HFFc6 (cell line): ENCODE results near the gene HUNK. TPM values are rescaled to one million over a fixed set of nuclear protein-coding genes. Genes with fewer than 3 reads are reported as not detected.

ENCODE experiments used
- DNase-seq: peaks from one replicate; pipeline ENCODE4 v3.0.0-alpha.2; 2018
- H3K27ac Mint-ChIP-seq: 2 replicates; pipeline ENCODE4 v1.8.0; 2020; ENCODE audit warnings: mild to moderate bottlenecking, mixed read lengths
- H3K27me3 Mint-ChIP-seq: 2 replicates; pipeline ENCODE4 v1.8.0; 2021; ENCODE audit warnings: mild to moderate bottlenecking, moderate library complexity, mixed read lengths; ENCODE audit not compliant: insufficient read depth
- H3K36me3 Mint-ChIP-seq: 2 replicates; pipeline ENCODE4 v1.8.0; 2021; ENCODE audit warnings: low read depth, mixed read lengths
- H3K4me1 Mint-ChIP-seq: 2 replicates; pipeline ENCODE4 v1.8.0; 2020; ENCODE audit warnings: low read depth, mixed read lengths
- H3K4me3 Mint-ChIP-seq: 2 replicates; pipeline ENCODE4 v1.8.0; 2020; ENCODE audit warnings: mild to moderate bottlenecking, moderate library complexity, mixed read lengths
- H3K9me3 Mint-ChIP-seq: 2 replicates; pipeline ENCODE4 v1.8.0; 2020; ENCODE audit warnings: mild to moderate bottlenecking, mixed read lengths
- total RNA-seq, 6 experiments: library from RNA; stranded (reverse); fragmentation: NEBNext Ultra II Directional; extraction: Animal tissue kit (Norgen Biotek cat#: 25700); gene quantifications; 2 replicates in 1 of 6; 3 replicates in 5 of 6; pipeline ENCODE4 v1.2.3, GENCODE V29; 2021
- TF ChIP-seq, protein P1 (sequence below): fragments of 200-600 bp; sonication (generic); IDR thresholded peaks from 2 replicates; pipeline ENCODE4 v1.5.0; 2021; ENCODE audit warnings: antibody characterized with exemption, mild to moderate bottlenecking

HUNK gene
- total RNA-seq, 6 experiments from 2014 or later = not detected

GRCh38 chr21:31961027-31961426, 88.2 kb downstream of the HUNK start:
- Mint-ChIP-seq H3K4me1 (no peaks in the 10 kb centered on the region), H3K36me3 (no peaks in the 10 kb centered on the region; the same call in 1 of the 2 replicates), H3K27me3 (peaks cover 2% of the 10 kb centered on the region), H3K4me3 (no peak overlapping the region), H3K27ac (no peak overlapping the region), H3K9me3 (peaks cover 79% of the 10 kb centered on the region)
- no peak for DNase-seq
- TF ChIP-seq, protein P1, sequence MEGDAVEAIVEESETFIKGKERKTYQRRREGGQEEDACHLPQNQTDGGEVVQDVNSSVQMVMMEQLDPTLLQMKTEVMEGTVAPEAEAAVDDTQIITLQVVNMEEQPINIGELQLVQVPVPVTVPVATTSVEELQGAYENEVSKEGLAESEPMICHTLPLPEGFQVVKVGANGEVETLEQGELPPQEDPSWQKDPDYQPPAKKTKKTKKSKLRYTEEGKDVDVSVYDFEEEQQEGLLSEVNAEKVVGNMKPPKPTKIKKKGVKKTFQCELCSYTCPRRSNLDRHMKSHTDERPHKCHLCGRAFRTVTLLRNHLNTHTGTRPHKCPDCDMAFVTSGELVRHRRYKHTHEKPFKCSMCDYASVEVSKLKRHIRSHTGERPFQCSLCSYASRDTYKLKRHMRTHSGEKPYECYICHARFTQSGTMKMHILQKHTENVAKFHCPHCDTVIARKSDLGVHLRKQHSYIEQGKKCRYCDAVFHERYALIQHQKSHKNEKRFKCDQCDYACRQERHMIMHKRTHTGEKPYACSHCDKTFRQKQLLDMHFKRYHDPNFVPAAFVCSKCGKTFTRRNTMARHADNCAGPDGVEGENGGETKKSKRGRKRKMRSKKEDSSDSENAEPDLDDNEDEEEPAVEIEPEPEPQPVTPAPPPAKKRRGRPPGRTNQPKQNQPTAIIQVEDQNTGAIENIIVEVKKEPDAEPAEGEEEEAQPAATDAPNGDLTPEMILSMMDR = no peak

GRCh38 chr21:31961704-31962103, 88.9 kb downstream of the HUNK start:
- Mint-ChIP-seq H3K36me3 (no peaks in the 10 kb centered on the region; the same call in 1 of the 2 replicates), H3K4me1 (no peaks in the 10 kb centered on the region), H3K27ac (no peak overlapping the region), H3K9me3 (peaks cover 79% of the 10 kb centered on the region), H3K27me3 (peaks cover 2% of the 10 kb centered on the region), H3K4me3 (no peak overlapping the region)
- TF ChIP-seq, protein P1 = no peak
- no peak for DNase-seq

DNA sequence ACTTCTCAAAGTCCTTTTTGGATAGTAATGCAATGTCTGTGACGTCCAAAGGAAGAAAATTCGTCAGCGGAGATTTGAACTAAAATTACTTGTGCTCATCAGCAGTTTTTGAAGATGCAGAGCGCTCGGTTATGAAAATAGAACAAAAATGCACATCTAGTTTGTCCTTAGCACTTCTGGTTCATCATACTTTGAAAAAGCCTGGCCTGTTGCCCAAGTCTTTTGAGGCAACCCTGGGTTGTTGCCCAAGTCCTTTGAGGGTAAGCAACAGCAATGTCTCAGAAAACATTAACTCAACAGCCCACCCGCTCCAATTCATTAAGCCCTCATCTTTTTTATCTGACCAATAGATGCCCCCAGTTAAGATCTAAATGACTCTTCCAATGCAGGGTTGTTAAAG, 91.9 kb downstream of the HUNK start:
- Mint-ChIP-seq H3K9me3 (peaks cover 78% of the 10 kb centered on the region), H3K4me1 (no peaks in the 10 kb centered on the region), H3K36me3 (no peaks in the 10 kb centered on the region; the same call in 1 of the 2 replicates), H3K4me3 (no peak overlapping the region), H3K27ac (no peak overlapping the region), H3K27me3 (no peaks in the 10 kb centered on the region)
- TF ChIP-seq, protein P1 = no peak
- DNase-seq = no peak

DNA sequence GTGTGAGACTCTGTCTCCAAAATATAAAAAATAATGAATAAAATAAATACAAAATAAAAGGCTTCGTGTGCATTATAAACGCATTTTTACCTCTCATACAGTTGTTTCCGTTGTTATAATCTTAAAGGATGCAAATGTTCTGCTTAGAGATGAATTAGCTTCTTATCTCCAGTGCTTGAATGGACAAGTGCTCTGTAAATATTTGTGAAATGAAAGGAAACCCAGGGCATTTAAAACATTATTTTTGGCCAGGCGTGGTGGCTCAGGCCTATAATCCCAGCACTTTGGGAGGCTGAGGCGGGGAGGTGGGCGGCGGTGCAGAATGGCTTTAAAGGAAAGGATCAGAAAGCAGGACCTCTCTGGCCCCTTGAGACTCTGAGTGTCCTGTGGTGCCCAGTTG, 94.5 kb downstream of the HUNK start:
- no peaks in the 10 kb centered on the region for H3K36me3 Mint-ChIP-seq
- no peak overlapping the region for H3K27ac Mint-ChIP-seq
- H3K4me3 Mint-ChIP-seq = no peak overlapping the region
- H3K27me3 Mint-ChIP-seq = no peaks in the 10 kb centered on the region; the same call in 1 of the 2 replicates
- TF ChIP-seq, protein P1 = no peak
- no peaks in the 10 kb centered on the region for H3K4me1 Mint-ChIP-seq
- no peak for DNase-seq
- H3K9me3 Mint-ChIP-seq = peaks cover 73% of the 10 kb centered on the region

- Mint-ChIP-seq H3K4me1 (no peaks in the 10 kb centered on the region), H3K36me3 (no peaks in the 10 kb centered on the region), H3K27me3 (no peaks in the 10 kb centered on the region; the same call in 1 of the 2 replicates), H3K9me3 (peaks cover 70% of the 10 kb centered on the region), H3K27ac (no peak overlapping the region), H3K4me3 (no peak overlapping the region)
- no peak for DNase-seq
- TF ChIP-seq, protein P1 = no peak
These were observed 99.8 kb downstream of the HUNK start for GRCh38 chr21:31972622-31973021.
